Stimulated activated CD8-positive, alpha-beta memory T cell treated with anti-CD3 and anti-CD28 coated beads, Interleukin-12 subunit alpha, Interleukin-12 subunit beta, amount 100 ng/mL, for 4 hours (primary cell): ENCODE results near the gene EHBP1.
"Not testable (repeated sequence)": the region's sequence is repeated elsewhere in the genome, so short reads cannot be mapped to it uniquely, and the experiment has no call there.

ENCODE experiments used
- DNase-seq: peaks from one replicate; pipeline ENCODE4 v3.0.0-alpha.2; 2020; ENCODE audit warnings: low read depth

Gene EHBP1

DNA sequence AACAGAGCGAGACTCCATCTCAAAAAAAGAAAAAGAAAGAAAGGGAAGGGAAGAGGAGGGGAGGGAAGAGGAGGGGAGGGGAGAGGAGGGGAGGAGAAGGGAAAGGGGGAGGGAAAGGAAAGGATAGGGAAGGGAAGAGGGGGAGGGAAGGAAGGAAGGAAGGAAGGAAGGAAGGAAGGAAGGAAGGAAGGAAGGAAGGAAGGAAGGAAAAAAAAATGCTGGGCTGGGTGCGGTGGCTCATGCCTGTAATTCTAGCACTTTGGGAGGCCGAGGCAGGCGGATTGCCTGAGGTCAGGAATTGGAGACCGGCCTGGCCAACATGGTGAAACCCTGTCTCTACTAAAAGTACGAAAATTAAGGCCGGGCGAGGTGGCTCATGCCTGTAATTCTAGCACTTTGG, 314.2 kb downstream of the EHBP1 start:
- DNase-seq, result not testable (repeated sequence)

DNA sequence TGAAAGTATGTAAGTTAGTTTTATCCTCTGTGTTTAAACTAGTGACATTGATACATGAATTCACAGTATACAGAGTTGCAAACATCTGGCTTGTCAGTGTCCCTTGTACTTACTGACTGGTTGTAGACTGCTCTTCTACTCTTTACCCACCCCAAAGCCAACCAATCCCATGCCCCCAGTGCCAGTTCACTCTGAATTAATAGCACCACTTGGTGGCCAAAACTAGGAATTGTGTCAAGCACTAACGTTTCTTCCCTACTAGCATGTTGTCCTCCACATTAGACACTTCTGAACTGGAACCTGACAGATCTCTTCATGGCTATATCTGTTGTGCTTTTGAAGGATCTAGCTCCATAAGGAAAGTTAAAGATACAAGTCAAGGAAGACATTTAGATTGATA, 317.9 kb downstream of the EHBP1 start:
- no peak for DNase-seq

DNA sequence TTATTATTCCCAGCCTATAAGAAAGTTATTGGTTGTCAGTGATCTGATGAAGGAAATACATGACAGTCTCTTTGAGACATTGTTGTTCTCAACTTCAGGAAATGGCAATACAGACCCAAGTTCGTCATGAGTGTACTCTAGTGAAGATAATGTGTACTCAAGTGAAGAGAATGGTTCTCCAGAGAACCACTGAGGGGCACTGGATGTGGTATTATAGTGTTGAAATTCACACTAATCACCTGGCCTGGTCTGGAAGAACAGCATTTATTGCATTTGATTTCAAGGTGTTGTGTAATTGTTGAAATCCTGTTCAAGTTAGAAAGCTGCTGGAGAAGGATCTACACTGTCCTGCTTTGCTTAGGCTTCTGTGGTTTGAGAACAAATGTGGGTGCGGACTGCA, 321.7 kb downstream of the EHBP1 start:
- no peak for DNase-seq

DNA sequence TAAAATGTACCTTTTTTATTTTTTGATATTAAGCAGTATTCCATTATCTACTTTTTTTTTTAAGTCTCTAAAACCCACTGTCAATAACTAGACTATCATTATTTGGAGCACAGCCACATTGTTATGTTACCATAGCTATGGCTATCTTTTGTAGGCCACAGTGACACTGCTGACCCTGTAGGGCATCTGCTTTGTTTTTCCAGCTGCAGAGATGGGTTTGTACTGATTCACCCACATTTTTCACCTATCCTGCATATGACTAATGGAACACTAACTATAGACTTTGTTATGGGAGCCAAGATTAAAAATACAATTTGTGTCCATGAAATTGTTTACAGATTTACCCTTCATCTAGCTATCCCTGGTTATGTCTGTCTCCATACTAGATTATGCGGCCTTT, 323.5 kb downstream of the EHBP1 start:
- no peak for DNase-seq

DNA sequence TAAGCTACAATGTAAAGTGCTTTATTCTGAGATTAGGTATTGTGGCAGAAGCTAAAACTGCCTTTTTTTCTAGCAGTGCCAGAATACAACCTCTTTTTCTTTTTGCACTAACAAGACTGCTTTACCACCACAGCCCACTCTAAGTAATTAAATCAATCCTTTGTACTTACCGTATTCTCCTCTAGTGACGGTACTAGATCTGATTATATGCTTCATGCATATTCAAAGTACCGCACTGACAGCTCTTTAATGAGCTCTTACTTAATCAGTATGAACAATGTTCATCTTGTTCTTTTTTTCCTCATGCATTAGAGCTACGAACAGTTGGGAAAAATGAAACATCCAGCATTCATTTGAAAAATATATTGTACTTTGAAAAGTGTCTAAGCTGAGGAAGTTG, 329.0 kb downstream of the EHBP1 start:
- DNase-seq, result no peak

DNA sequence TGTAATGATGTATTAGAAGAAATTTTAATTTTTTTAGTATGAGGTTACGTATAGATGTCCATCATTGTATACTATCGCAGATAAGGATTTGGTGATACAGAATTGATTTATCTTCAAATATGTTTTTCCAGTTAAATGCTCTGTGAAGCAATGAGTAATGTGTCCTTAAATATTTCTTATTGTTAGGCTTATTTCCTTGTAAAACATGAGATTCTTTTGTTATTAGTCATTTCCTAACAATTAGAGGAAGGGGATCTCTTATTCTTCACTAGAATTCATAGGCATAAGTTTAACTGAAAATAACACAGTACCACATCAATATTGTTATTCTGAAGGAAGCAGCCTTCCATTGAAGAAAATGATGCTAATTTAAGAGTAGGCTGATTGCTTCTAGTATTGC, 329.7 kb downstream of the EHBP1 start:
- DNase-seq, result no peak

DNA sequence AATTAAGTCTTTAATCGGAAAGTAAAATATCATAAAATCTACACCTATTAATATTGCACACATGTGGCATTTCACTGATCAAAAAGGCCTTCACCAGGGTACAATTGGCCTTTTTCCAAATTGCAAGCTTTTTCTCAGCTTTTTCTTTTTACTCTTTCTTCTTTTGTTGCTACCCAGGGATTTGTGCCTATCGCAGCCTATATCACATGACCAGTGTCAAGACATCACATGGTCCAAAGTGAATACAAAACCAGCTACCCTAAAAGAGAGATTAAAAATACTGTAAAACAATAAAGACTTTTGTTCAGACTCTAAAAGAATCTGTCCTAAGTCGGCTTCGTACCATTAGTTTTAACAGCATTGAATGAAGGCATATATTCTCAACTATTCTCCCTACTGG, 330.1 kb downstream of the EHBP1 start:
- no peak for DNase-seq

DNA sequence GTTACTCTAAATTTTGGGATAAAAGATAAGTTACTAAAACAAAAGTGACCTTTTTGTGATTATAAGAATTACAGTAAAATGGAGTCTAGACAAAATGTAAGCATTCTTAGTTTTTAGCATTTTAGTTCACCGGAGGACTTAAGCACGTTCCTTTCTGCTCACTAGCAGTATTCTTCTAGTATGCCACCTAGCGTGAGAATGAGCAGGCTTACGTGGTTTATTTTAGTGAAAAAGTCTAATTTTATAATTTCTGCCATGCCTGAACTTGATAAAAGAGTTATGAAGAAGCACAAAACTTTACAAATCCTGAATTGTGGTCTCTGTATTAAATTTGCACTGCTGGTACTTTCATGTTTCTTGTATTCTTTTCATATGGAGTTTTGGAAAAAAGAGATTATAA, 332.5 kb downstream of the EHBP1 start:
- no peak for DNase-seq

DNA sequence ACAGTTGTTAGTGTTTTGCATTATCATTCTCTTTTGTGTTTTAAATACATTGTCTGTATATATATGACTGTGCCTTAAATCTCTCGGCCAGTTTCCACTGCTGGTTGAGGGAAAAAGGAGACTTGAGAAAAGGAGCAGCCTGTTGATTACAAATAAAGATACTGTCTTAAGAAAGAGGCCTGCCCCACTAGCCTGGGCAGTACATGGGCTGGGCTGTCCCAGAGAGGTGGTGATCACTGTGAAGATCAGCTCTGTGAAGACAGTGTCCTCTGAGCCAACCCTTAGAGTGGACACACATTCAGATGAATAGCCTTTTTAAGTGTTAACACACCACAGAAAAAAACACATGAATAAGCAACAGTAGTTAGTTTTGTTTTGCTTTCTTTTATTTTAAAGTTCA, 335.1 kb downstream of the EHBP1 start:
- DNase-seq, result no peak

DNA sequence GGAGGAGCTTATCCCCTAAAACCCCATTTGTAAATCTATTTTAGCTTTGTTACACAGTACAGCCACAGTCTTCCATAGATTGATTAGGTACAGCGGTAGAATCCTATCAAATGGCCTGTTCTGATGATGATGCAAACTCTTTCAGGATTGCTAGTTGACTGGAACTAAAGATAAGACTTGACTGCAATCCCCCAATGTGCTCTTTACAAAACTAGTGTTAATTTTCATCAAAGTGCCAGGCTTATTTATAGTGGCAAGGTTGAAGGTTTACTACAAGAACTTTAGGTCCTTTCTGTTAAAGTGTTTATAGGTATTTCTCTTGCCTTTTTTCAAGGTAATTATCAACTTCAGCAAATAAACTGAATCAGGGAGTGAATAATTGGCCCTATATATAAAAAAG, 336.1 kb downstream of the EHBP1 start:
- DNase-seq, result no peak

DNA sequence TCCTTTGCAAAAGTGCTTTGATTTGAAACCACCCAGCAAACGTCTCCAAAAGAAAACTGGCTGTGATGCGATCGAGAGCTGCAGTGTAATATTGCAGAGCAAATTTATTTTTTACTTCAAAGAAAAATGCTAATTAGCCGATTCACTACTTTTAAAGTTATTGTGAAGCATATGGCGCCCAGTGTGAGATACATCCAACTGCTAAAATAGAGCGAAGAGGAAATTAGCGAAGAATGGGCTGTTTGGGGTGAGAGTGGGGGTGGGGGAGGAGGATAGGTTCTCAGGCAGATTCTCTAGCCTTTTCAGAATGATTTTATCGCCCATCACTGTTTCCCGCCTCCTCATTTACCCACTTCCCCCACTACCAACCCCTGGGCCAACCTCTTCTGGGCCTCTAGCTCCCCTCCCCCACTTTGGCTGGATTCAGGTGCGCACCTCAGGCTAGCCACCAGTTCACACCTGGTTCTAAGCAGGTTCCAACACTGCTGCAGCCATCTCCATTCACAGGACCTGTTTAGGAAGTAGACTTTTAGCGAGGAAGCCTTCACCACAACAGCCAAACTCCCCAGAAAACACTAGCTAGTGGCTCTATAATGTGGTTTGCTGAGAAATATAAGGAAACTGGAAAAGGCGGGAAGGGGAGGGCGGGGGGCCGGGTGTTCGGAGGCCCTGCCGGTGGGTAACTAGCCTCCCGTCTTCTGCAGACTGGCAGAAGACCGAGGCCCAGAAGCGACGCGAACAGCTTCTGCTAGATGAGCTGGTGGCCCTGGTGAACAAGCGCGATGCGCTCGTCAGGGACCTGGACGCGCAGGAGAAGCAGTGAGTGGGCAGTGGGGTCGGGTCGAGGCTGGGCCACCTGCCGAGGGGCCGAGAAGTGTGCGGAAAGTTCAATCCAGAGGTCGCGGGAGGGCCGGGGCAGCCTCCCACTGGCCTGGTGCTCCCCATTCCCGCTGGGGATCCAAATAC, 339.1 kb downstream of the EHBP1 start:
- DNase-seq, result no peak

DNA sequence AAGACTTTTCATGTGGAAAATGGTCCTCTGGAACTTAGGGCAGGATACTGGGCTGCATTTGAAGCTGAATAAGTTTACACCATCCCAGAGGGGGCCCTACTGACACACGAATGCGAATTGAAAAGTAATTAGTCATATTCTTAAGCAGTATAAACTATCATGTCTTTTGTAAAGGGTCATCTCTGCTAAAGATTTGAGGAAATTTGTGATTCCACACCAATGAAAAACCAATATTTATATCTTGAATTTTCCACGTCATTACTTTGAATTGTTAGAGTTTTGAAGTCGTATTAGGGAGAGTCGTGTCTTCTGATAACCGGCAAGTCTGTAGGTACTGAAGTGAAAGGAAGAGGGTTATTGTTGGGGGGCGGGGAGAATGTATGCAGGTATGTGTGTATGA, 341.0 kb downstream of the EHBP1 start:
- DNase-seq, result no peak

DNA sequence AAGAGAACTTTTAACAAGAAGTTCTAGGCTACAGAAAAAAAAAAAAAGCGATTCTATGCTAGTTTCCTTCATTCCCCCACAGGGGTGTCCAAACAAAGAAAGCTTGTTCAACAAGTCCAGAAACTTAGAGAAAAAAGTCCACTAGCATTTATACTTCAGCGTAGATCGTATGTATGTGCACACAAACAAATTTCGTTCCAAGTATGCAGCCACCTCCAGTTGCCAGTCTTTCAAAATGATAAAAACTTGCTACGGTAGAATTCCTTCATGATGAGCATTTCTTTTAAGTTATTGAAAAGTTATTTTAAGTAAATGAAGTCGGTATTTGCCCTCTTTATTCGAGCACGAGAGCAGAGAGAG, 341.4 kb downstream of the EHBP1 start:
- DNase-seq, result no peak

DNA sequence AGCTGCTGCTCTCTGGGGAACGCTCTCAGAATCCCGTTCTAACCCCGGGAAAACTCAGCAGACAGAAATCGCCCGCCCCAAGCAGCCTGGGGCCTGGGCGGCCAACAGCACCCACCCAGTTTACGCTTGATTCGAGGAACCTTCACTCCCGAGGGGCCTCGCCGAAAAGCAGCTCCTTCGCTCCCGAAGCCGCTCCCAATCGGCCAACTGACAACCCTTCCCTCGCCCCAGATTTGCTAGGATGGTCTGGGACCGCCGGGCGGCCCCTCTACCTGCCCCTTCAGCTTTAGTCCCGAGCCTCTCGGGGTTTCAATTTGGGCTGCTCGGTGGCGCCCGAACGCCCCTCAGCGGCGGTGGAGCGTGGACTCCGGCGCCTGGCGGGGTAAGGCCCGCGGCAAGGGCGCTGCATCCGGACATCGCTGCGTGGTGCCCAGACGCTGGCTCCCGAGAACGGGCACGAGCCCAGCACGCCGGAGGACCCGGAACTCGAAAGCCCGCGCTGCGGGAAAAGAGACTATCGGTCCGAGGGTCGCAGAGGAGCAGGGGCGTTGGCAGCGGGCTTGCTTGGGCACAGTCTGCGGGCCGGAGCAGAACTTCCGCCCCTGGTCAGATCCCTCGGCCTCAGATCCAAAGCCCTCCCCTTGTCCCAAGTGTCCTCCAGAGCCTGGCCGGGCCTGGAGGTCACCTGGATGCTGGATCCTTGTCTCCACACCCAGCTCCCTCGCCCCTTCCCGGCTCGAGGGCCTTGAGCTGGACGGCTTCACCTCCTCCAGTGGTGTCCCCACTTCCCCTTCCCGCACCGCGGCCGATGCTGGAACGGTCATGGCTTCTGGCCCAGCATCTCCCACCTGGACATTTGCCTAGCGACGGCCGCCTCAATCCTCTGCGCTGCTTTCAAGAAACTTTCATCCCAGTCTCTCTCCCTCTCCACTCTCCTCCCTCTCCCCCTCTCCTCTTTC, 342.1 kb downstream of the EHBP1 start:
- DNase-seq, result no peak

DNA sequence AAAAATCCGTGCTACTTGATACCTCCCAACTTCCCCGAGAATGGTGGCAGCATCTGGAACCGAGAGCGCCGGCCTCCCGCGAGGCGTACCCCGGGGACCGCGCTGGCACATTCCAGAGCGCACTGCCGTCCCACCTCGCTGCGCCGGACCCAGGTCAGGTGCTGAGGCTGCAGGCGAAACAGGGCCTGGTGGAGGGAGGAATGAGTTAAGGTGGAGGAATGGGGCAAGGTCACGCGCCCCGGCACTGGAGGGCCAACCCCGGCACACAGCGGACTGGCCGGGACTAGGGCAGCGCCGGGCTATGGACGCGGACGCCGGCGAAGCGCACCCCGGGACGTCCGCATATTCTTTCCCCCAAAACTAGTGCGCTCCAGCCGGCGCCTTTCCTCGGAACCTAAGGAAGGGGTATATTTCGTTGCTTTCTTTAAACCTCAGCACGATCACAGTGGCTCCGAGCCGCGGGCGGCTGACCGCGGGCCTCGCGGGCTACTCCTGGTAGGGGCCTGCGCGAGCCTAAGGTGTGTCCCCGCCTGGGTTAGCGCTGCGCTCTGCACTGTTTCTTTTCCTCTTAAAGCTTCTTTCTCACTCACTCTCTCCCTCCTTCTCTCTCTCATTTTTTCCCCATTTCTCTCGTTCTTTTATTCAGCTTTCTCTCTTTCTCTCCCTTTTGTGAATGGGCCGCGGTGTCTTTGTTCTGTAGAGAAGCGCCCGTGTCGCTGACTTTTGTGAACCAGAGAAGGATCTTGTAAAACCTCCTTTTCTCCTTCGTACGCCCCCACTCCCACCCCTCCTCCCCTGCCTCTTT, 343.1 kb downstream of the EHBP1 start:
- DNase-seq, result no peak

DNA sequence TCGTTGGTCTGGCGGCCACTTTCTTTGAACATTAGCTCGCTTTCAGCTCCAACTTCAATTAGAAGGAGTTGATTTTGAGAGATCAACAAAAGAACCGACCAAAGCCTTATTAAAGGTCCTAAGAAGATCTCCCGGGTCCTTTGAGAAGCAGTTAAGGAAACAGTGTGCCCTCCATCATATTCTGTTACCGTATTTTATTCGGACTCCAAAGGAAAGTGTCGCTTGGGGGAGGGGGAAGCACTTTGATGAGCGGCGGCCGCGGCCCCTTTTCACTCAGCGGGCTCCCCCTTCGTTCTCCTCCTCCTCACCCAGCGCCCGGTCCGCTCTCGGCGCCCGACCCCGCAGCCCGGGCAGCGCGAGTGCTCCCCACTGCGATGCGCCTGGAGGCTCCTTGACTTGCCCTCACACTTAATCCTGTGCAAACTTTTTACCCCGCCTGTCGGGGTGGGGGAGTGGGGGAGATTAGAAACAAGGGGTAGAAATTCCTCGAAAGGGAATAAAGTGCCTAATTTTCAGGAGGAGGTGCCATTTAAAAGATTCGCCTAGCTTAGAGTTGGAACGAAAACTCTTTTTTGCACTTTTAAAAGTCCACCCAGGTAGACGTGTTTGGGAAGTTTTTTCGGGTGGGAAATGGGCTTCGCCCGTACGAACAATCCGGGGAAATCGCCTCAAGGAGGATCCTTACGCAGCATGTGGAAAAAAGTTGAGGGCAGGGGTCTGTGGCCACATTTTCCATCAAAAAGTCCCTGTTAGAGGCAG, 343.9 kb downstream of the EHBP1 start:
- DNase-seq, result no peak

DNA sequence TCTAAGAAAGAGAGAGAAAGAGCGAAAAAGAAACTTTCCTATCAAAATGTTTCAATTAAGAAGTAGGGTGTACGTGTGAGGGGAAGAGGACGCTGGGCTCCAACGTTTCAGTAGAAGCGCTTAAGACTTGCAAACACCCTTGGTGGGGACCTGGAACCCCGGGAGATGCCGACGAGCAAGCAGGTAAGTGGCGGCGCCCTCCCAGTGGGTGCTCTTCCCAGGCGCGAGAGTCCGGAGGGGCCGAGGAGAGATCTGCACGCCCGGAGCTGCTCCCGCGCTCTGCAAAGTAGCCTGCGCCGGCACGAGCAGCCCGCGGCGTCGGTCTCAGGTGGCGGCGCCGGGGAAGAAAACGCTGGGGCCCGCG, 344.4 kb downstream of the EHBP1 start:
- no peak for DNase-seq

DNA sequence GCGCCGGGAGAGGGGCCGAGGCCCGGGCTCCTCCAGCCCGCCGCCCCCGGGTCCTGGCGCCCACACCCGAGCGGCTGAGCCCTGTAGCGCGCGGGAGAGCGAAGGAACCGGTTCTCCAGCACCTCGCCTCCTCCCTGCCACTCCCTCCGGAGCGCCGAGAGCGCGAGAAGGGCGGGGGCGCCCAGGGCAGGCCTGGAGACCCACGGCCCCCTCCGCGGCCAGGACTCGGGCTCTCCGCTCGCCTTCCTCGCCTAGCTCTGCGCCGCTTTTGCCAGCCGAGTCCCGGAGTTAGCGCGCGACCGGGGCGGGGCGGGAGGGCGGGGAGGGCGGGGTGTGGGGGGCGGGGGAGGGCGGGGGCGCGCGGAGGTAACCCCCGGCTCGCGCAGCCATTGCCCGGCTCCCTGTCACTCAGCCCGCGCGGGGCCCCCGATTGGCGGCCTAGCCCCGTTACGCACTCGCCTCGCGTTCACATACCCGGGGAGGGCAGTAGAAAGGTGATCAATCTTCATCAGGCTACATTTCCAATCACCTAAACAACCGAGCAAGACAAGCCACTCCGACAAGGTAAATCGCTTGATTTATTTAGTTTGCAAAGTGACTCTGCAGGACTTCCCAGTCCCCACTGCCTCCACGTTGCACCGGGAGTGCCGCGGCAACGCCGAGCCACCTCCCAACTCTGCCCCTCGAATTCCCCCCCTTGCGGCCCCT, 345.0 kb downstream of the EHBP1 start, which contains the start of gene OTX1:
Gene OTX1, plus strand, starts transcription at position 497 of the 708 bp plus-strand sequence. CDS start 2,161 bp downstream, outside the sequence.
- no peak for DNase-seq

DNA sequence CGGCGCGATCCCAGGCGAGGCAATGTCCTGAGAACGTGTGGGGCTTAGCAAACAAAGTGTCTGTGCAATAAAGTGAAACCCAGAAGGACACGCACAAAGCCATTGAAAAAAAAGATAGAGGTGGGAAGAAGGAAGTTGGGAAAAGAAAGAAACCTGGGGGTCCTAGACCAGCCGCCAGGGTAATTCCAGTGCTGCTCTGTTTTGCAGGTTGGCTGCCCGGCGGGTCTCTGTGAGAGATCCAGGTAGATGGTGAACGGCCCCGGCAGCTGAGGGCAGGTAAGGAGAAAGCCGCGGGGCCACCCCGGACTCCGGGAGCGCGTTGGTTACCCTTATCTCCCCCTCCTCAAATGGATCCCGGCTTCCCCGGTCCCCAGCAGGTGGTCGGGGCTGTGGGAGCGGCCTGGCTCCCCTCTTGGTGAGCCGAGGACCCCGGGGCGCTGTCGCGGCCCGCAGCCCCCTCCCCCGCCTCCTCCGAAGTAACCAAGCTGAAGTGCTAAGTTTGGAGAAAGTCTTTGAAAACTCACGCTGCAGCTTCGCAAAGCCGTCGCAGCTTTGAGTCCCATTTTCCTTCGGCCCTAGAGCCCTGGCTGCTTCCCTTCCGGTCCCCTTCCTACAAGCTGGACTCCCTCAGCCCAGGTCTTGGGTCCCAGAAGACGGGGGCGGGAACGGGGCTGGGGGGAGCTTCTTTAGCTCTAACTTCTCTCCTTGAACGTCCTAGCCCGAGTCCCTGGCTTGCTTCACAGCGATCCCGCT, 345.7 kb downstream of the EHBP1 start:
- DNase-seq, result no peak

DNA sequence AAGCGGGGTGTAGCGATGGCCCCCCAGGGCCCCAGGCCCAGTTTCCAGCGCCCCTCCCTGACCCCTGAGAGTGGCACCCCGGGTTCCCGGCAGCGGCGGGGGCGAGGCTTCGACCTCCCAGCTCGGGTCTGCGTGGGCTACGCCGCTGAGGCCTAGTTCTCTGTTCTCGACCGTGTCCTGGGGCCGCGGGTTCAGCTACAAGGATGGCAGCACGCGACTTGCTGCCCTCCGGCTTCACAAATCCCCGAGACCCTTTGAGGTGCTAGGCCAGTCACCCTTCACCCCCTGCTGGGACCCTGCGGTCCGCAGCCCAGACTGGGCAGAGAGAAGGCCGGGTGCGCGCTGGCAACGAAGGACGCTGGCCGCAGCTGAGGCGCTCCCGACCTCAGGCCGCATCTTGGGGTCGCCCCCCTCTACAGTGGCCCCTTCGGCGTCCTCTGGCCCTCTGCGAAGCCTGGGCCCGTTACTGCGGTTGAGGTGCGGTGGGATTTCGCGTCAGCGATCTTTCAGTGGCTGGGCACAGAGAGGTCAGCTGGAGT, 346.4 kb downstream of the EHBP1 start:
- no peak for DNase-seq
